Hepatocyte (in vitro differentiated cells): ENCODE data around the gene COL5A2. TPM values are rescaled to one million over a fixed set of nuclear protein-coding genes. Genes with fewer than 3 reads are reported as not detected.

Source experiments
- DNase-seq: peaks from one replicate; pipeline ENCODE4 v3.0.0-alpha.2; 2016; ENCODE audit warnings: low spot score
- H2AFZ ChIP-seq: fragments of 200-600 bp; sonication (generic); 2 replicates; pipeline ENCODE4 v1.6.0; 2016; ENCODE audit warnings: antibody characterized with exemption, mild to moderate bottlenecking
- H3K27ac ChIP-seq: fragments of 200-600 bp; sonication (generic); 2 replicates; pipeline ENCODE4 v1.5.1; 2016; ENCODE audit warnings: mild to moderate bottlenecking
- H3K27me3 ChIP-seq: fragments of 200-600 bp; sonication (generic); 2 replicates; pipeline ENCODE4 v1.6.1; 2016
- H3K36me3 ChIP-seq: fragments of 200-600 bp; sonication (generic); replicated peaks from 2 replicates; pipeline ENCODE4 v1.5.1; 2016; ENCODE audit warnings: low read depth; ENCODE audit not compliant: insufficient read depth
- H3K4me1 ChIP-seq: fragments of 200-600 bp; sonication (generic); 2 replicates; pipeline ENCODE4 v1.5.1; 2016; ENCODE audit warnings: mild to moderate bottlenecking, moderate library complexity; ENCODE audit not compliant: insufficient read depth
- H3K4me2 ChIP-seq: fragments of 200-600 bp; sonication (generic); 2 replicates; pipeline ENCODE4 v1.6.0; 2016
- H3K4me3 ChIP-seq: fragments of 200-600 bp; sonication (generic); 2 replicates; pipeline ENCODE4 v1.5.1; 2016; ENCODE audit warnings: mild to moderate bottlenecking
- H3K79me2 ChIP-seq: fragments of 200-600 bp; sonication (generic); 2 replicates; pipeline ENCODE4 v1.6.0; 2017; ENCODE audit warnings: mild to moderate bottlenecking
- H3K9me2 ChIP-seq: fragments of 200-600 bp; sonication (generic); replicated peaks from 2 replicates; pipeline ENCODE4 v1.6.0; 2017; ENCODE audit warnings: mild to moderate bottlenecking; ENCODE audit not compliant: insufficient read depth
- H3K9me3 ChIP-seq: fragments of 200-600 bp; sonication (generic); 2 replicates; pipeline ENCODE4 v1.5.1; 2016; ENCODE audit warnings: low read depth, mild to moderate bottlenecking
- H4K20me1 ChIP-seq: fragments of 200-600 bp; sonication (generic); 2 replicates; pipeline ENCODE4 v1.6.0; 2016; ENCODE audit warnings: mild to moderate bottlenecking; ENCODE audit not compliant: insufficient read depth, poor library complexity, severe bottlenecking
- CTCF ChIP-seq: fragments of 200-600 bp; sonication (generic); IDR thresholded peaks from 2 replicates; pipeline ENCODE4 v1.5.1; 2016; ENCODE audit warnings: antibody characterized with exemption, mild to moderate bottlenecking; ENCODE audit not compliant: poor library complexity
- EZH2 ChIP-seq: fragments of 200-600 bp; sonication (generic); IDR thresholded peaks from 2 replicates; pipeline ENCODE4 v1.6.1; 2016; ENCODE audit warnings: antibody characterized with exemption, mild to moderate bottlenecking, borderline replicate concordance
- EZH2phosphoT487 ChIP-seq: fragments of 200-600 bp; sonication (generic); IDR thresholded peaks from one replicate; pipeline ENCODE4 v1.6.1; 2018; ENCODE audit warnings: antibody characterized with exemption, mild to moderate bottlenecking, low read depth, moderate library complexity; ENCODE audit not compliant: unreplicated experiment, severe bottlenecking
- WGBS: methylation state at CpG from one replicate; pipeline ENCODE4 v1.1.6; 2016; ENCODE audit warnings: low lambda C conversion rate; ENCODE audit errors: missing lambda C conversion rate; 5-methylcytosine and 5-hydroxymethylcytosine counted together
- polyA plus RNA-seq: library from polyadenylated mRNA; unstranded; fragments of >200 nt; fragmentation: Nextera tagmentation; extraction: Ambion mirVana; gene quantifications from 2 replicates; pipeline ENCODE4 v1.2.1, GENCODE V29; 2016
- total RNA-seq: library from RNA; depleted of rRNA; stranded (reverse); fragments of >200 nt; gene quantifications from 2 replicates; pipeline ENCODE4 v1.2.3, GENCODE V29; 2014

COL5A2 gene
- total and polyA plus RNA-seq, 2 experiments from 2014 or later = 137 to 406 TPM

GRCh38 chr2:189152483-189152882 is 27.1 kb downstream of the COL5A2 start:
- Histone ChIP-seq H3K4me2 (no peak overlapping the region), H3K27me3 (no peaks in the 10 kb centered on the region), H3K4me1 (peaks cover 7% of the 10 kb centered on the region), H2AFZ (no peak overlapping the region), H3K9me2 (no peaks in the 10 kb centered on the region), H3K27ac (no peak overlapping the region), H3K9me3 (no peaks in the 10 kb centered on the region), H3K79me2 (peaks cover 98% of the 10 kb centered on the region), H3K4me3 (no peak overlapping the region), H4K20me1 (peaks cover 8% of the 10 kb centered on the region), H3K36me3 (no peaks in the 10 kb centered on the region)
- TF ChIP-seq CTCF (no peak), EZH2phosphoT487 (no peak), EZH2 (no peak)
- WGBS = 96% methylated on average over 3 of the region's 3 CpGs
- DNase-seq = no peak

- H4K20me1 ChIP-seq = peaks cover 8% of the 10 kb centered on the region
- no peaks in the 10 kb centered on the region for H3K9me2 ChIP-seq
- DNase-seq = no peak
- no peaks in the 10 kb centered on the region for H3K9me3 ChIP-seq
- H3K36me3 ChIP-seq = no peaks in the 10 kb centered on the region
- no peak overlapping the region for H3K27ac ChIP-seq
- H3K4me2 ChIP-seq = no peak overlapping the region
- TF ChIP-seq CTCF (no peak), EZH2 (no peak)
- H3K27me3 ChIP-seq = no peaks in the 10 kb centered on the region
- H2AFZ ChIP-seq = no peak overlapping the region
- no peak overlapping the region for H3K4me3 ChIP-seq
- H3K79me2 ChIP-seq = peaks cover 98% of the 10 kb centered on the region
- peaks cover 7% of the 10 kb centered on the region for H3K4me1 ChIP-seq
Observed at GRCh38 chr2:189151906-189152305, 27.7 kb downstream of the COL5A2 start.

GRCh38 chr2:189150033-189150432 is 29.5 kb downstream of the COL5A2 start:
- Histone ChIP-seq H2AFZ (no peak overlapping the region), H3K4me2 (no peak overlapping the region), H3K79me2 (peaks cover 98% of the 10 kb centered on the region), H3K9me2 (no peaks in the 10 kb centered on the region), H3K9me3 (no peaks in the 10 kb centered on the region), H3K27me3 (no peaks in the 10 kb centered on the region), H3K36me3 (no peaks in the 10 kb centered on the region), H4K20me1 (peaks cover 8% of the 10 kb centered on the region), H3K27ac (peak overlapping the region; percentile 3), H3K4me1 (peaks cover 7% of the 10 kb centered on the region), H3K4me3 (no peak overlapping the region)
- no peak for DNase-seq
- TF ChIP-seq EZH2phosphoT487 (no peak), CTCF (no peak), EZH2 (no peak)
- 5% methylated on average over 2 of the region's 2 CpGs for WGBS

GRCh38 chr2:189147989-189148388 is 31.6 kb downstream of the COL5A2 start:
- no peaks in the 10 kb centered on the region for H3K9me2 ChIP-seq
- H3K79me2 ChIP-seq = peaks cover 92% of the 10 kb centered on the region
- no peaks in the 10 kb centered on the region for H3K9me3 ChIP-seq
- 100% methylated on average over 1 of the region's 1 CpG for WGBS
- no peaks in the 10 kb centered on the region for H3K27me3 ChIP-seq
- H2AFZ ChIP-seq = no peak overlapping the region
- peaks cover 7% of the 10 kb centered on the region for H3K4me1 ChIP-seq
- peaks cover 7% of the 10 kb centered on the region for H4K20me1 ChIP-seq
- no peaks in the 10 kb centered on the region for H3K36me3 ChIP-seq
- no peak overlapping the region for H3K4me3 ChIP-seq
- TF ChIP-seq CTCF = no peak
- TF ChIP-seq EZH2 = no peak
- TF ChIP-seq EZH2phosphoT487 = no peak
- DNase-seq = no peak
- H3K27ac ChIP-seq = no peak overlapping the region
- no peak overlapping the region for H3K4me2 ChIP-seq
